OCI-LY3 (cell line): ENCODE measurements around the gene APOD.

Source experiments
- H2AFZ ChIP-seq: fragments of 200-600, 300-600 bp; shearing (Covaris generic); 2 replicates; pipeline ENCODE4 v1.6.0; 2014; ENCODE audit warnings: antibody characterized with exemption, low read depth, low read length
- H3K27ac ChIP-seq: fragments of 200-600, 300-600 bp; sonication (generic); 2 replicates; pipeline ENCODE4 v1.5.1; 2014; ENCODE audit warnings: mild to moderate bottlenecking, low read length, moderate library complexity, mixed read lengths
- H3K27me3 ChIP-seq: fragments of 200-600, 300-600 bp; sonication (generic); 2 replicates; pipeline ENCODE4 v1.6.1; 2014; ENCODE audit warnings: low read depth, low read length, mixed read lengths
- H3K36me3 ChIP-seq: fragments of 200-600, 300-600 bp; sonication (generic); replicated peaks from 2 replicates; pipeline ENCODE3; 2014; ENCODE audit warnings: low read depth, low read length, mixed read lengths
- H3K4me1 ChIP-seq: fragments of 300-600, 200-600 bp; sonication (generic); 2 replicates; pipeline ENCODE4 v1.6.1; 2014; ENCODE audit warnings: low read length, mixed read lengths
- H3K4me2 ChIP-seq: fragments of 200-600, 300-600 bp; sonication (generic); 2 replicates; pipeline ENCODE4 v1.6.1; 2014; ENCODE audit warnings: low read length, mixed read lengths
- H3K4me3 ChIP-seq: fragments of 300-600, 200-600 bp; sonication (generic); 2 replicates; pipeline ENCODE4 v1.5.1; 2014; ENCODE audit warnings: antibody characterized with exemption, mild to moderate bottlenecking, low read length, moderate library complexity
- H3K79me2 ChIP-seq: fragments of 300-600, 200-600 bp; shearing (Covaris generic); 2 replicates; pipeline ENCODE4 v1.6.1; 2014; ENCODE audit warnings: mild to moderate bottlenecking, low read length, mixed read lengths
- H3K9ac ChIP-seq: fragments of 300-600, 200-600 bp; shearing (Covaris generic); 2 replicates; pipeline ENCODE4 v1.6.0; 2014; ENCODE audit warnings: mild to moderate bottlenecking, low read length, moderate library complexity
- H3K9me3 ChIP-seq: fragments of 200-600, 300-600 bp; shearing (Covaris generic); 2 replicates; pipeline ENCODE4 v1.6.1; 2014; ENCODE audit warnings: low read length, mixed read lengths; ENCODE audit not compliant: insufficient read depth
- H4K20me1 ChIP-seq: fragments of 200-600, 300-600 bp; sonication (generic); 2 replicates; pipeline ENCODE4 v1.6.1; 2016; ENCODE audit warnings: low read length, mixed read lengths; ENCODE audit not compliant: insufficient read depth
- CTCF ChIP-seq: fragments of 200-600, 300-600 bp; sonication (generic); IDR thresholded peaks from 2 replicates; pipeline ENCODE4 v1.5.1; 2014; ENCODE audit warnings: antibody characterized with exemption, low read length, low read depth
- EZH2phosphoT487 ChIP-seq: fragments of 200-600 bp; shearing (Covaris generic); IDR thresholded peaks from 2 replicates; pipeline ENCODE4 v1.6.1; 2018; ENCODE audit warnings: antibody characterized with exemption, mixed run types, low read depth

APOD gene

GRCh38 chr3:195548501-195548900 lies 35.2 kb downstream of the APOD start:
- no peak overlapping the region for H3K27ac ChIP-seq
- no peak overlapping the region for H3K4me2 ChIP-seq
- no peaks in the 10 kb centered on the region for H3K36me3 ChIP-seq
- no peak overlapping the region for H3K4me3 ChIP-seq
- H4K20me1 ChIP-seq = no peaks in the 10 kb centered on the region
- H3K27me3 ChIP-seq = peaks cover 14% of the 10 kb centered on the region; the same call in 1 of the 2 replicates
- TF ChIP-seq EZH2phosphoT487 = no peak
- no peak for TF ChIP-seq CTCF
- H2AFZ ChIP-seq = no peak overlapping the region
- no peaks in the 10 kb centered on the region for H3K9me3 ChIP-seq
- no peaks in the 10 kb centered on the region for H3K79me2 ChIP-seq
- no peak overlapping the region for H3K9ac ChIP-seq
- H3K4me1 ChIP-seq = peaks cover 4% of the 10 kb centered on the region; the same call in 1 of the 2 replicates

GRCh38 chr3:195548006-195548405 lies 35.7 kb downstream of the APOD start:
- no peaks in the 10 kb centered on the region for H3K36me3 ChIP-seq
- H3K27ac ChIP-seq = no peak overlapping the region
- peaks cover 14% of the 10 kb centered on the region; the same call in 1 of the 2 replicates for H3K27me3 ChIP-seq
- no peak overlapping the region for H2AFZ ChIP-seq
- H3K79me2 ChIP-seq = peaks cover 1% of the 10 kb centered on the region; the same call in 1 of the 2 replicates
- no peaks in the 10 kb centered on the region for H3K9me3 ChIP-seq
- no peak overlapping the region for H3K9ac ChIP-seq
- H3K4me1 ChIP-seq = peaks cover 4% of the 10 kb centered on the region; the same call in 1 of the 2 replicates
- H4K20me1 ChIP-seq = no peaks in the 10 kb centered on the region
- TF ChIP-seq CTCF (no peak), EZH2phosphoT487 (no peak)
- H3K4me3 ChIP-seq = no peak overlapping the region
- no peak overlapping the region for H3K4me2 ChIP-seq

- Histone ChIP-seq H2AFZ (no peak overlapping the region), H3K36me3 (no peaks in the 10 kb centered on the region), H3K4me3 (no peak overlapping the region), H3K4me1 (peaks cover 4% of the 10 kb centered on the region), H3K9ac (no peak overlapping the region), H4K20me1 (peaks cover 7% of the 10 kb centered on the region), H3K4me2 (no peak overlapping the region), H3K27ac (no peak overlapping the region), H3K79me2 (peaks cover 20% of the 10 kb centered on the region), H3K9me3 (no peaks in the 10 kb centered on the region), H3K27me3 (peaks cover 14% of the 10 kb centered on the region; the same call in 1 of the 2 replicates)
- TF ChIP-seq EZH2phosphoT487 = no peak
- TF ChIP-seq CTCF = no peak
Observed at GRCh38 chr3:195546130-195546560, 37.6 kb downstream of the APOD start.

- peaks cover 6% of the 10 kb centered on the region for H3K36me3 ChIP-seq
- H3K79me2 ChIP-seq = peaks cover 35% of the 10 kb centered on the region
- peaks cover 22% of the 10 kb centered on the region for H4K20me1 ChIP-seq
- H3K9me3 ChIP-seq = no peaks in the 10 kb centered on the region
- H3K4me2 ChIP-seq = no peak overlapping the region
- H3K4me1 ChIP-seq = peaks cover 19% of the 10 kb centered on the region
- H2AFZ ChIP-seq = no peak overlapping the region
- H3K27me3 ChIP-seq = peaks cover 14% of the 10 kb centered on the region; the same call in 1 of the 2 replicates
- H3K27ac ChIP-seq = no peak overlapping the region
- H3K9ac ChIP-seq = no peak overlapping the region
- no peak for TF ChIP-seq EZH2phosphoT487
- no peak for TF ChIP-seq CTCF
- no peak overlapping the region for H3K4me3 ChIP-seq
Observed at GRCh38 chr3:195544634-195545033, 39.1 kb downstream of the APOD start.
